ENCODE measurements around the gene MAPK4.

Gene MAPK4

GRCh38 chr18:50638884-50639420 lies 79.1 kb downstream of the MAPK4 start:
- WGBS (ENCODE audit: insufficient coverage), result 100% methylated on average over 1 of the region's 1 CpG
- H3K27me3 ChIP-seq (replicated peaks in 2 of 5; ENCODE audit: control insufficient read depth in 4 of 5, insufficient read depth in 5 of 5, low read length in 4 of 5), result peaks cover 0 to 5% (median 0%) of the 10 kb centered on the region in 5 experiments
- no peak overlapping the region for H3K4me3 ChIP-seq (ENCODE audit: control insufficient read depth in 1 of 7, extremely low read depth in 1 of 7, insufficient read depth in 4 of 7, low read depth in 2 of 7, low read length in 6 of 7)
- no peaks in the 10 kb centered on the region for H3K4me1 ChIP-seq (ENCODE audit: control extremely low read depth in 1 of 4, control insufficient read depth in 4 of 4, insufficient read depth in 4 of 4, low read length in 3 of 4)
- H3K9me3 ChIP-seq (ENCODE audit: control extremely low read depth in 1 of 5, control insufficient read depth in 4 of 5, insufficient read depth in 2 of 5, low read depth in 1 of 5, low read length in 4 of 5), result no peaks in the 10 kb centered on the region
- POLR2A ChIA-PET, result no interaction called here
- CTCF ChIA-PET, result no interaction called here
- DNase-seq, result no peak
- no peak overlapping the region for H3K27ac ChIP-seq (ENCODE audit: insufficient read depth in 1 of 2, low read depth in 1 of 2, low read length in 2 of 2, poor library complexity in 1 of 2, severe bottlenecking in 2 of 2)
- H3K36me3 ChIP-seq (ENCODE audit: control insufficient read depth in 4 of 4, insufficient read depth in 4 of 4, low read length in 3 of 4), result no peaks in the 10 kb centered on the region

GRCh38 chr18:50639711-50640110 lies 79.8 kb downstream of the MAPK4 start:
- Histone ChIP-seq H3K27ac (ENCODE audit: insufficient read depth in 1 of 2, low read depth in 1 of 2, low read length in 2 of 2, poor library complexity in 1 of 2, severe bottlenecking in 2 of 2) (no peak overlapping the region), H3K27me3 (replicated peaks in 2 of 5; ENCODE audit: control insufficient read depth in 4 of 5, insufficient read depth in 5 of 5, low read length in 4 of 5) (peaks cover 0 to 5% (median 0%) of the 10 kb centered on the region in 5 experiments), H3K4me1 (ENCODE audit: control extremely low read depth in 1 of 4, control insufficient read depth in 4 of 4, insufficient read depth in 4 of 4, low read length in 3 of 4) (no peaks in the 10 kb centered on the region), H3K4me3 (ENCODE audit: control insufficient read depth in 1 of 7, extremely low read depth in 1 of 7, insufficient read depth in 4 of 7, low read depth in 2 of 7, low read length in 6 of 7) (no peak overlapping the region), H3K36me3 (ENCODE audit: control insufficient read depth in 4 of 4, insufficient read depth in 4 of 4, low read length in 3 of 4) (no peaks in the 10 kb centered on the region), H3K9me3 (ENCODE audit: control extremely low read depth in 1 of 5, control insufficient read depth in 4 of 5, insufficient read depth in 2 of 5, low read depth in 1 of 5, low read length in 4 of 5) (no peaks in the 10 kb centered on the region)
- 86% methylated on average over 3 of the region's 4 CpGs for WGBS (ENCODE audit: insufficient coverage)
- ChIA-PET POLR2A (no interaction called here), CTCF (no interaction called here)
- DNase-seq, result no peak

GRCh38 chr18:50642439-50642838 lies 82.6 kb downstream of the MAPK4 start:
- 100% methylated on average over 2 of the region's 2 CpGs for WGBS (ENCODE audit: insufficient coverage)
- H3K27ac ChIP-seq (ENCODE audit: insufficient read depth in 1 of 2, low read depth in 1 of 2, low read length in 2 of 2, poor library complexity in 1 of 2, severe bottlenecking in 2 of 2), result no peak overlapping the region
- ChIA-PET POLR2A (no interaction called here), CTCF (no interaction called here)
- H3K27me3 ChIP-seq (replicated peaks in 2 of 5; ENCODE audit: control insufficient read depth in 4 of 5, insufficient read depth in 5 of 5, low read length in 4 of 5), result peaks cover 0 to 2% (median 0%) of the 10 kb centered on the region in 5 experiments
- H3K9me3 ChIP-seq (ENCODE audit: control extremely low read depth in 1 of 5, control insufficient read depth in 4 of 5, insufficient read depth in 2 of 5, low read depth in 1 of 5, low read length in 4 of 5), result no peaks in the 10 kb centered on the region
- H3K36me3 ChIP-seq (ENCODE audit: control insufficient read depth in 4 of 4, insufficient read depth in 4 of 4, low read length in 3 of 4), result no peaks in the 10 kb centered on the region
- H3K4me3 ChIP-seq (ENCODE audit: control insufficient read depth in 1 of 7, extremely low read depth in 1 of 7, insufficient read depth in 4 of 7, low read depth in 2 of 7, low read length in 6 of 7), result no peak overlapping the region
- no peaks in the 10 kb centered on the region for H3K4me1 ChIP-seq (ENCODE audit: control extremely low read depth in 1 of 4, control insufficient read depth in 4 of 4, insufficient read depth in 4 of 4, low read length in 3 of 4)
- no peak for DNase-seq

- Histone ChIP-seq H3K27ac (ENCODE audit: insufficient read depth in 1 of 2, low read depth in 1 of 2, low read length in 2 of 2, poor library complexity in 1 of 2, severe bottlenecking in 2 of 2) (no peak overlapping the region), H3K36me3 (ENCODE audit: control insufficient read depth in 4 of 4, insufficient read depth in 4 of 4, low read length in 3 of 4) (no peaks in the 10 kb centered on the region), H3K9me3 (ENCODE audit: control extremely low read depth in 1 of 5, control insufficient read depth in 4 of 5, insufficient read depth in 2 of 5, low read depth in 1 of 5, low read length in 4 of 5) (no peaks in the 10 kb centered on the region), H3K4me1 (ENCODE audit: control extremely low read depth in 1 of 4, control insufficient read depth in 4 of 4, insufficient read depth in 4 of 4, low read length in 3 of 4) (no peaks in the 10 kb centered on the region), H3K4me3 (ENCODE audit: control insufficient read depth in 1 of 7, extremely low read depth in 1 of 7, insufficient read depth in 4 of 7, low read depth in 2 of 7, low read length in 6 of 7) (no peak overlapping the region), H3K27me3 (replicated peaks in 2 of 5; ENCODE audit: control insufficient read depth in 4 of 5, insufficient read depth in 5 of 5, low read length in 4 of 5) (peaks cover 0 to 1% (median 0%) of the 10 kb centered on the region in 5 experiments)
- POLR2A ChIA-PET, result no interaction called here
- no peak for DNase-seq
- 75% methylated on average over 1 of the region's 1 CpG for WGBS (ENCODE audit: insufficient coverage)
- CTCF ChIA-PET, result no interaction called here
Measured at GRCh38 chr18:50644146-50644545, 84.3 kb downstream of the MAPK4 start.

- Histone ChIP-seq H3K27ac (ENCODE audit: insufficient read depth in 1 of 2, low read depth in 1 of 2, low read length in 2 of 2, poor library complexity in 1 of 2, severe bottlenecking in 2 of 2) (no peak overlapping the region), H3K27me3 (replicated peaks in 2 of 5; ENCODE audit: control insufficient read depth in 4 of 5, insufficient read depth in 5 of 5, low read length in 4 of 5) (peaks cover 0 to 1% (median 0%) of the 10 kb centered on the region in 5 experiments), H3K36me3 (ENCODE audit: control insufficient read depth in 4 of 4, insufficient read depth in 4 of 4, low read length in 3 of 4) (no peaks in the 10 kb centered on the region), H3K9me3 (ENCODE audit: control extremely low read depth in 1 of 5, control insufficient read depth in 4 of 5, insufficient read depth in 2 of 5, low read depth in 1 of 5, low read length in 4 of 5) (no peaks in the 10 kb centered on the region), H3K4me3 (ENCODE audit: control insufficient read depth in 1 of 7, extremely low read depth in 1 of 7, insufficient read depth in 4 of 7, low read depth in 2 of 7, low read length in 6 of 7) (no peak overlapping the region), H3K4me1 (ENCODE audit: control extremely low read depth in 1 of 4, control insufficient read depth in 4 of 4, insufficient read depth in 4 of 4, low read length in 3 of 4) (no peaks in the 10 kb centered on the region)
- WGBS (ENCODE audit: insufficient coverage), result 88% methylated on average over 6 of the region's 10 CpGs
- DNase-seq, result no peak
- ChIA-PET CTCF (no interaction called here), POLR2A (no interaction called here)
Measured at GRCh38 chr18:50644807-50645206, 84.9 kb downstream of the MAPK4 start.

GRCh38 chr18:50647237-50647636 lies 87.3 kb downstream of the MAPK4 start:
- Histone ChIP-seq H3K4me1 (ENCODE audit: control extremely low read depth in 1 of 4, control insufficient read depth in 4 of 4, insufficient read depth in 4 of 4, low read length in 3 of 4) (no peaks in the 10 kb centered on the region), H3K36me3 (ENCODE audit: control insufficient read depth in 4 of 4, insufficient read depth in 4 of 4, low read length in 3 of 4) (no peaks in the 10 kb centered on the region), H3K4me3 (ENCODE audit: control insufficient read depth in 1 of 7, extremely low read depth in 1 of 7, insufficient read depth in 4 of 7, low read depth in 2 of 7, low read length in 6 of 7) (no peak overlapping the region), H3K27ac (ENCODE audit: insufficient read depth in 1 of 2, low read depth in 1 of 2, low read length in 2 of 2, poor library complexity in 1 of 2, severe bottlenecking in 2 of 2) (no peak overlapping the region), H3K9me3 (ENCODE audit: control extremely low read depth in 1 of 5, control insufficient read depth in 4 of 5, insufficient read depth in 2 of 5, low read depth in 1 of 5, low read length in 4 of 5) (no peaks in the 10 kb centered on the region), H3K27me3 (replicated peaks in 2 of 5; ENCODE audit: control insufficient read depth in 4 of 5, insufficient read depth in 5 of 5, low read length in 4 of 5) (peaks cover 0 to 3% (median 0%) of the 10 kb centered on the region in 5 experiments)
- no peak for DNase-seq
- CTCF ChIA-PET, result no interaction called here
- POLR2A ChIA-PET, result no interaction called here
- WGBS (ENCODE audit: insufficient coverage), result 90% methylated on average over 7 of the region's 7 CpGs

- POLR2A ChIA-PET, result no interaction called here
- no peak overlapping the region for H3K4me3 ChIP-seq (ENCODE audit: control insufficient read depth in 1 of 7, extremely low read depth in 1 of 7, insufficient read depth in 4 of 7, low read depth in 2 of 7, low read length in 6 of 7)
Measured at GRCh38 chr18:50647792-50648191, 87.9 kb downstream of the MAPK4 start.

More at GRCh38 chr18:50647792-50648191, 87.9 kb downstream of the MAPK4 start:
- H3K4me1 ChIP-seq (ENCODE audit: control extremely low read depth in 1 of 4, control insufficient read depth in 4 of 4, insufficient read depth in 4 of 4, low read length in 3 of 4), result no peaks in the 10 kb centered on the region
- CTCF ChIA-PET, result no interaction called here
- H3K36me3 ChIP-seq (ENCODE audit: control insufficient read depth in 4 of 4, insufficient read depth in 4 of 4, low read length in 3 of 4), result no peaks in the 10 kb centered on the region
- peaks cover 0 to 3% (median 0%) of the 10 kb centered on the region in 5 experiments for H3K27me3 ChIP-seq (replicated peaks in 2 of 5; ENCODE audit: control insufficient read depth in 4 of 5, insufficient read depth in 5 of 5, low read length in 4 of 5)
- no peak overlapping the region for H3K27ac ChIP-seq (ENCODE audit: insufficient read depth in 1 of 2, low read depth in 1 of 2, low read length in 2 of 2, poor library complexity in 1 of 2, severe bottlenecking in 2 of 2)
- H3K9me3 ChIP-seq (ENCODE audit: control extremely low read depth in 1 of 5, control insufficient read depth in 4 of 5, insufficient read depth in 2 of 5, low read depth in 1 of 5, low read length in 4 of 5), result no peaks in the 10 kb centered on the region
- DNase-seq, result no peak

All from common myeloid progenitor, CD34-positive (primary cell).